CD4-positive, alpha-beta T cell treated with Interleukin-15 for 1 hour (primary cell): Measurements from ENCODE around the gene SIPA1L3.
"Not testable (repeated sequence)": the region's sequence is repeated elsewhere in the genome, so short reads cannot be mapped to it uniquely, and the experiment has no call there.

Experiments
- DNase-seq: peaks from one replicate; pipeline ENCODE4 v3.0.0-alpha.2; 2020

The SIPA1L3 gene

DNA sequence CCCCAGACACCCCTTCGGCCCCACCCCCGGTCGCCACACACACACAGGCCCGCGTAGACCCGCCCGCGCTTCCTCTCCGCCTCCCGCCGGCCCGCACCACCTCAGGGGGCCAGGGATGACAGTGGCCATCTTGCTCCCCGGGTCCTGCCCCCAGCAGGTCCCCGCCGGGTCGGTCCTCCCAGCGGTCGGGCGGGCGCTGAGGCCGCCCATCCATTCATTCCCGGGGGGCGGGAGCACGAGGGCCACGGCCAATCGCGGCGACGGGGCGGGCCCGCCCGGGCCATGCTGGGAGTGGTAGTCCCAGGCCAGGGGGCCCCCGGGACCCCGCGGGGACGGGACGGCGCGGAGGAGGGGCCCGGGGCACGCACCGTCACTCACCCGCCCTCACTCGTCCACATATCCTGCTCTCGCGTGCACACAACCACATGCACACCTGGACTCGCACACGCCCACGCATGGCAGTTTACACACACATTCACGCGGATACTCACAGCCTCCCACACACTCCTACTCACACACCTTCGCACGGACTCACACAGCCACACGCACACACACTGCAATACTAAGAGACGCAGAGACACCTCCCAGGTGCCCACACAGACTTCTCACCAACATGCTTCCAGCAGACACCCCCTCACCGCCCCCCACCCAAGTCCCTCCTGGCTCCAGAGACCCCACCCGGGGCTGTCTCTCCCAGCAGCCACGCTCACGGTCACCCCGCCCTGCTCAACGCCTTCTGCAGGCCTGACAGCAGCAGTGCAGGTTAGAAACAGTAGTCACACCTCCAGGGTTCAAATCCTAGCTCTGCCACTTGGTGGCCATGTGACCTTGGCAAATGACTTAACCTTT lies 317.2 kb downstream of the SIPA1L3 start, which contains the start of gene DPF1:
Gene DPF1, minus strand, starts transcription at position 209 of the 849 bp plus-strand sequence. Its CDS starts 80 bp downstream, at position 129.
- peak; percentile 45 for DNase-seq

DNA sequence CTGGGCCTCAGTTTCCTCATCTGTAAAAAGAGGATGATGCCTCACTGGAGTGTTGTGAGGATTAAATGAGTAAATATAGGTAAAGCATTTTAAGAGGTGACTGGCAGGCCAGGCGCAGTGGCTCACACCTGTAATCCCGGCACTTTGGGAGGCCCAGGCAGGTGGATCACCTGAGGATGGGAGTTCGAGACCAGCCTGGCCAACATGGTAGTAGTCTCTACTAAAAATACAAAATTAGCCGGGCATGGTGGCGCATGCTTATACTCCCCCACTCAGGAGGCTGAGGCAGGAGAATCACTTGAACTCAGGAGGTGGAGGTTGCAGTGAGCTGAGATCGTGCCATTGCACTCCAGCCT lies 317.8 kb downstream of the SIPA1L3 start:
- DNase-seq, result not testable (repeated sequence)

DNA sequence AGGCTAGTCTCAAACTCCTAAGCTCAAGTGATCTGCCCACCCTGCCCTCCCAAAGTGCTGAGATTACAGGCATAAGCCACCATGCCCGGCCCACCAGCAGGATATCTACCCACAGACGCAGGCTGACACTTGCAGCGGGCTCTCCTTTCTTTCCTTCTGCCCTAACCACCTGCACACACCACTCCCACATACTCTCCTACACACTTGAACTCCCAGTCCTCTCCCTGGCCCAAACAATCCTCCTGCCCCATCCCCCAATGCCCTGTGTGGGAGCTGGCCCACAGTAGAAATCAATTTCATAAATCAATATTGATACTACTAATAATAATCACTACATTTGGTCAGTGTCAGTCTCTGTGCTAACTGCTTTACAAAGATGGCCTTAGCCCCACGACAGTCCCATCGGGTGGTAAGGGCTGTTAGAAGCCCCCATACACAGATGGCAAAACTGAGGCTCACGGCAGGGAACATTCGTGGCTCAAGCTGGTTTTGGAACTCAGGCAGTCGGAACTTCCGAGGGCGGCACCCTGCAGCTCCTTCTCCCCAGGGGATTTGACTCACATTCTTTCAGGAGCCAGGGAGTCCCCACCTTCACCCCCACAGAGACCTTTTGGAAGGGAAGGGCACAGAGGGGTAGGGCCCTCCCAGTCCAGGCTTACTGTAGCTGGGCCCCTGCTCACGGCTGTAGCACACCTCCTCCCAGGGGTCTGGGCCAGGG lies 320.4 kb downstream of the SIPA1L3 start:
- no peak for DNase-seq

DNA sequence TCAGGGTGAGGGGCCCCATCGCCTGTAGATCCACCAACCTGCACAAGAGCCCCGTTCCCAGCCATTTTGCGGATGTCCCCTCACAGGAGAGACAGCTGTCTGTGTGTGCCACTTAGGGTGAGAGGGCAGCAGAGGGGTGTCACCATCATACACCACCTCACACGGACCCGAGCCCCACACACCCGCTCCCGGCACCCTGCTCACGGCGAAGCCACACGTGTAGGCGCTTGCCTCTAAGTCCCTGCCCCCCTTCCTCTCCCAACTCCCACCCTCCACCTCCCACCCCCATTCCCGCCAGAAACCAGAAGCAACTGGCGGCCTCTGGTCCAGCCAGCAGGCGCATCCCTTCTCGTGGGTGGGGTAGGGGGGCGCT lies 321.0 kb downstream of the SIPA1L3 start:
- DNase-seq, result no peak

DNA sequence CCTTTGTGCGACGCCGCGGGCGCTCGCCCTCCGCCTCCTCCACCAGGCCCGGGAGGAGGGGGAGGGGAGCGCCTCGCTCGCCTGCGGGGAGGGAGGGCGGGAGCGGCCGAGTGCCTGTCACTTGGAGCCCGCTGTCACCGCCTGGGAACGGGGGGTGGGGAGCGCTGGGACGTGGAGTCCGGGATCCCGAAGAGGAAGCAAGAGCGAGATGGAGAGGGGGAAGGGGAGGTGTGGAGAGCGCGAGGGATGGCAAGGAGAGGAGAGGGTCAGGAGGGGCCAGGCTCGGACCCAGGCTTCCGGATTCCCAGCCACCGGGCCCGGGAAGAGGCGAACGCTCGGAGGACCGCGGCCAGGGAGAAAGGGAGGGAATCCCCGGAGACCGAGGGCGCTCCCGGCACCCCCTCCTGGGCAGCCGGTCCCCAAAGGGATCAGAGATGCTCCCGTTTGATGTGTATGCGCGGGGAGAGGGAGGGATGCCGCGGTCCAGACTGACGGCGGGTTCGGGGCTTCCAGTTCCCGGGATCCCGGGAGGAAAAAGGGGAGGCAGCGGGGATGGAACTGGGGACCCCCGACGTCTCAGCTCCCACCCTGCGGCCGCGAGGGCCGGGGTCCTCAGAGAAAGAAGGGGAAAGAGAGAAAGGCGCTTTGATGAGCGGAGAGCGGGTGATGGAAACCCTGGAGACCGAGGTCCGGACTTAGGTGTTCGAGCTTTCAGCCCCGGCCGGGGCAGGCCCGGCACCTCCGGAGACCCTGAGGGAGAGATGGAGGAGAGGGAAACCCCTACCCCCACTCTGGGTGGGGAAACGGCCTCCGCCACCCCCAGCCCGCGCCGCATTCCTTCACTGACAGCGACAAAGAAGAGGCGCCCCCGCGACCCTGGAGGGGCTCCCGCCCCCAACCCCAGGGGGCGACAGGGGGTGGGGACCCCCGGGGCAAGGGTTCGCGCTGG lies 321.8 kb downstream of the SIPA1L3 start:
- no peak for DNase-seq

DNA sequence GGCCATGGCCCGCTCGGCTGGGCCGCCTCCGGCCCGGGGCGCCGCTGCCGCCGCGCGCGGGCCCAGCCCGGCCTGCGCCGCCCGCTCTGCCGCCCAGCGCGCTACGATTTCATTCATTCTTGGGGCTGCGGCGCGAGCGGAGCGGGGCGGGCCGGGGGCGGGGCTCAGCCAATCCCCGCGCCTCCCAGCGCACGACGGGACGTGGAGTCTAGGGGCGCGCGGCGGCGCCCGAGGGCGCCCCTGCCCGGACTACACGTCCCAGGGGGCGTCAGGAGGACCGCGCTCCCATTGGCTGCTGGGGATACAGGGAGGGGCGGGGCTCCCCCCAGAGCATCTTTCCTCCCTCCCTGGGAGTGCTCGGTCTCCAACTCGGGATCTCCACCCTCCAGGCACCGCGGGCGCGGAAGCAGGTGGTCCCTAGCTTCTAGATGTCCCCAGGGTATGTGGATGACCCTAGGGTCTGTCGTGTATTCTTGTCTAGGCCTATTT lies 322.6 kb downstream of the SIPA1L3 start:
- peak; percentile 73 for DNase-seq

DNA sequence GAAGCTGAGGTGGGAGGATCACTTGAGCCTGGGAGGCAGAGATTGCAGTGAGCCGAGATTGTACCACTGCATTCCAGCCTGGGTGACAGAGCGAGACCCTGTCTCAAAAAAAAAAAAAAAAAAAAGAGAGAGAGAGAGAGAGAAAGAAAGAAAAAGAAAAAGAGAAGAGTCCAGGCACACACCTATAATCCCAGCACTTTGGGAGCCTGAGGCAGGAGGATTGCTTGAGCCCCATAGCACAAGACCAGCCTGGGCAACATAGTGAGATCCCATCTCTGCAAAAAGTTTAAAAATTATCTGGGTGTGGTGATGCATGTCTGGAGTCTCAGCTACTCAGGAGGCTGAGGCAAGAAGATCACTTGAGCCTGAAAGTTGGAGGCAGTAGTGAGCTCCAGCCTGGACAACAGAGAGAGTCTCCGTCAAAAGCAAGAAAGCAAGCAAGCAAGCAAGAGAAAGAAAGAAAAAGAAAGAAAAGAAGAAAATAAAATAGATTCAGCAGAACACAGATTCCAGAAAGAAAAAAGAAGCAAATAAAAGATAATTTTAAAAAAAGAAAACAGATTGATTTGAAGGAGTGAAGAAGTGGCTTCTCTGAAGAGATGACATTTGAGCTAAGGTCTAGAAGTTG lies 323.6 kb downstream of the SIPA1L3 start:
- DNase-seq, result not testable (repeated sequence)

DNA sequence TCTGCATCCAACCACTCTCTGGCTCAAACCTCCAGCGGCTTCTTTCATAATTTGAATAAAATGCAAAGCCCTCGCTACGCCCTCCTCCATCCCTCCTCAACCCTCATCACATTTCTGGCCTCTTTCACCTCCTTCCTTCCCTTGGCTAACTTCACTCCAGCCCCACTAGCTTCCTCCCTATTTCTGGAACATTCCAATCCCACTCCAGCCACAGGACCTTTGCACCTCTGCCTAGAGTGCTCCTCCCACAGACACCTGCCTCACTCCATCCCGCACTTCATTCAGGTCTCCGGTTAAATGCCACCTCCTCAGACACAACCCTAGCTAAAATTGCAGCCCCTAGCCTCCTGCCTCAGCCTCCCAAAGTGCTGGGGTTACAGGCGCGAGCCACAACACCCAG lies 324.9 kb downstream of the SIPA1L3 start:
- no peak for DNase-seq

DNA sequence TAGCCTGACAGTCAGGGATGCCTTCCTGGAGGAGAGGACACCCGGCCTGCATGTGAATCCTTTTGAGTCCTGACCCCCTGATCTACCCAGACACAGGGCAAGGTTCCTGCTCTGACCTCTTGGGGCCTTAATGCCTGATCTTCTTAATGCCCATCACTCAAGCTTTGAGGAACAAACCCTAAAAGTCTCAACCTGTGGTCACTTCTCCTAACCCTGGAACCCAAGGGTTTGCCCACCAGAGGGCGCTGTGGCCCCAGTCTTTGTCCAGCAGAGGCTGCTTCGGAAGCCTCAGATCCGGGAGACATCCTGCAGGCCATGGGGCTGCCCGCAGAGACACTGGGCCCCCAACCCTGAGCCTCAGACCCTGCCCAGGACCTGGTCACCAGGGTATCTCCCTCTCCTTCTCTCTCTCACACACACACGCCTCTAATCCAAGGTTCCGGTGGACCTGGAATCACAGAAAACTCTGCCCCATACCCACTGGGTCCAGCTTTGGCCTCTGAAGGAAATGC lies 326.8 kb downstream of the SIPA1L3 start:
- DNase-seq, result peak; percentile 71

DNA sequence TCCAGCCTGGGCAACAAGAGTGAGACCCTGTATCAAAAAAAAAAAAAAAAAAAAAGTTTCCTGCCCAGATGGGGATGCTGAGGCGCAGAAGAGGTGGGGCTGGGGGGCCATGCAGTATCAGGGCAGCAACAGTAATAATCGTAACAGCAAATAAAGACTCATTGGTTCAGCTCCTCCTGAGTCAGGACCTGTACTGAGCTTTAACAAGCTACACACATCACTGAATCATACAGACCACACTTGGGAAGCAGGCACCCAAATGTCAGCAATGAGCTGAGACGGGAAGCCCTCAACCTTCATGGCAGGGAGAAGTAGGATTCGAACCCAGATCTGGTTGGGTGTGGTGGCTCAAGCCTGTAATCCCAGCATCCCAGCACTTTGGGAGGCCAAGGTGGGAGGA lies 327.6 kb downstream of the SIPA1L3 start:
- DNase-seq, result no peak

DNA sequence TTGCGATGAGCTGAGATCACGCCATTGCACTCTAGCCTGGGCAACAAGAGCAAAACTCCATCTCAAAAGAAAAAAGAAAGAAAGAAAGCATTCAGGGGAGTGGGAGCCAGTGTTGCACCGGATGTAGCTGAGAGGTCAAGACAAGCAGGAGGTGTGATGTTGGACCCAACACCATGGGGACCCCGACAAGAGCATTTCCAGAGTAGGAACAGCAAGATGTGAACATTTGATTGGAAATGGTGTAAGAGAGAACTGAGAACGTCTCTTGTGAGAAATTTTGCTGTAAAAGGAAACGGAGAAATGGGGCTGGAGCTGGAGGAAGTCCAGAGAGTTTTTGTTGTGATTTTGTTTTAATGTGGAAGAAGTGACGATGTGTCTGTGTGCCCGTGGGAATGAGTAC lies 332.8 kb downstream of the SIPA1L3 start:
- DNase-seq, result no peak

DNA sequence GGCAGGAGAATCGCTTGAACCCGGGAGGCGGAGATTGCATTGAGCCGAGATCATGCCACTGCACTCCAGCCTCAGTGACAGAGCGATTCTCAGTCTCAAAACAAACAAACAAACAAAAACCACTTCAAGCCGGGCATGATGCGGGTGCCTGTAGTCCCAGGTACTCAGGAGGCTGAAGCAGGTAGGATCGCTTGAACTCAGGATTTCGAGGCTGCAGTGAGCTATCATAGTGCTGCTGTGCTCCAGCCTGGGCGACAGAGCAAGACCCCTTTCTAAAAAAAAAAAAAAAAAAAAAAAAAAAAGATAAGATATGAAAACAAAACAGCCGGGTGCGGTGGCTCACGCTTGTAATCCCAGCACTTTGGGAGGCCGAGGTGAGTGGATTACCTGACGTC lies 336.3 kb downstream of the SIPA1L3 start:
- no peak for DNase-seq

DNA sequence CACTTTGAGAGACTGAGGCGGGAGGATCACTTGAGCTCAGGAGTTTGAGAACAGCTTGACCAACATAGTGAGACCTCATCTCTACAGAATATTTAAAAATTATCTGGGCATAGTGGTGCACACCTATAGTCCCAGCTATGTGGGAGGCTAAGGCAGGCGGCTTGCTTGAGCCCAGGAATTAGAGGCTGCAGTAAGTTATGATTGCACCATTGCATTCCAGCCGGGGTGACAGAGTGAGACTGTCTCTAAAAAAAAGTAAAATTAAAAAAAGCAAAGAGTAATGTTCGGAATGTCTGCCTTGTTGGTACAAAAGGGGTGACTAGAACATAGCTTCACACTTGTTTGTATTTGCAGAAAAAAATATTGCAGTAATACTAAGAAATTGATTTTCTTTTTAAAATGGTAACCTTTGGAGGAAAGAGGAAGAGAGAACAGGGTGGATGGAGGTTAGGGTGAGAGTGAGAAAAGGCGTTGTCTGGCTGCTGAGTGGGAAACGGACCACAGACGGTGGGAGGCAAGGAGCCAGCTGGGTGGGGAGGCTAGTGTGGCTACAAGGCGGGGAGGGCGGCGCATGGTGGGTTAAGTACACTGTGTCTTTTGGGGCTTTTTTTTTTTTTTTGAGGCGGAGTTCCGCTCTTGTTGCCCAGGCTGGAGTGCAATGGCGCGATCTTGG lies 339.0 kb downstream of the SIPA1L3 start:
- DNase-seq, result no peak

DNA sequence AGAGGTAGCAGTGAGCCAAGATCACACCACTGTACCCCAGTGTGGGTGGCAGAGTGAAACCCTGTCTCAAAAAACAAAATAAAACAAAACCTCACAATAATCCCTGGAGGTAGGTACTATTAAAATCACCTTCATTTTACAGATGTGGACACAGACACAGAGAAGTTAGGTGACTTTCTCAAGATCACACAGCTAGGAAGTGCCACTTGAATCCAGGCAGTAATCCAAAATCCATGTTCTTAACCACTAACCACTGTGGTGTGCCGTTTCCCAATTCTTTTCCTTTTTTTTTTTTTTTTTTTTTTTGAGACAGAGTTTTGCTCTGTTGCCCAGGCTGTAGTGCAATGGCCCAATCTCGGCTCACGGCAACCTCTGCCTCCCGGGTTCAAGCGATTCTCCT lies 340.1 kb downstream of the SIPA1L3 start:
- no peak for DNase-seq

DNA sequence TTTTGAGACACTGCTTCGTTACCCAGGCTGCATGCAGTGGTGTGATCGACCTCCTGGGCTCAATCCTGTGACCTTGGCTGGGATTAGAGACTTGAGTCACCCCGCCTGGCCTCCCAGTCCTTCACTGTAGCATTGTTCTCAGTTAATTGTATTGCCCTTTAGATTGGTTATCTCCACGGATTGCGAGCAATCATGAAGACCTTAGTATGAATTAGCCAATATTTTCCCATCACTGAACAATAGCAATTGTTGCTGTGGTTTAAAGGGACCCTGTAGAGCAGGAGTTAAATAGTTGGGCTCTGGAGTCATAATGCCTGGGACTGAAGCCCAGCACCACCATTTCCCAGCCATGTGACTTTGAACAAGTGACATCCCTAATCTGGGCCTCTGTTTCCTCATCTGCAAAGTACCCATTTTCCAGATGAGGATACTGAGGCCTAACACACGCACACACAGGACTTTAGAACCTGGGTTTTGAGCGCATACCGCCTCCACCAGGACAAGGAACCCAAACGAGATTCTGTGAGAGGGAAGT lies 340.8 kb downstream of the SIPA1L3 start:
- no peak for DNase-seq

DNA sequence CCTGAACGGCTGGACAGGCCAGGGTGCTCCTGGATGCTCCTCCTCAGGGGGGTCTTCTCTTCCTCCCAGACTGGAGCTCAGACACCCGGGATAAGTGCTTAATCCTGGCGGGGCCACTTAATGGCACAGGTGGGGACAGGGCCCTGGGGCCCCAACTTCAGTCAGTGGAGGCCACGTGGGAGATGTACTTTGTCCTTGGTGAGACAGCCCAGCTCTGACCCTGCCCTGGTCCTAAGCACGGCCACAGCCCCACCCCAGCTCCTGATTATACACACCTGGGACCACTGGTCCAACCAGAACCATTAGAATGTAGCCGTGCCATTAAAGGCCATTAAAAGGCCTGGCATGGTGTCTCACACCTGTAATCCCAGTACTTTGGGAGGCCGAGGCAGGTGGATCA lies 341.4 kb downstream of the SIPA1L3 start:
- DNase-seq, result no peak

DNA sequence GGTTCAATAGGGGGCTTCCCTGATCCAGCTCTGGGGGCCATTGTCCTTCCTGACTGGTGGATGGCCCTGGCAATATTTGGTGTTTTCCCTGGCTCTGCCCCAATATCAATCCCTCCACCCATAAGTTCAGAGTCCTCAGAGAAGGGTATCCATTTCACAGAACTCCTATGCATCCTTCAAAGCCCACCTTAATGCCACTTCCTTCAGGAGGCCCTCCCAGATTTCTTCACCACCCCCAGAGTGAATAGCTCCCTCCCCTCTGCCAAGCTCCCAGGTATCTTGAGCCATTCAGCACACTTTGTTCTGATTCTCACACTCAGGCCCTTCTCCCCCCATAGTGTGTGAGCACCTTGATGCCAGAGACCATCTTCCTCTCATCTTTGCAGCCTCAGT lies 343.4 kb downstream of the SIPA1L3 start:
- no peak for DNase-seq

DNA sequence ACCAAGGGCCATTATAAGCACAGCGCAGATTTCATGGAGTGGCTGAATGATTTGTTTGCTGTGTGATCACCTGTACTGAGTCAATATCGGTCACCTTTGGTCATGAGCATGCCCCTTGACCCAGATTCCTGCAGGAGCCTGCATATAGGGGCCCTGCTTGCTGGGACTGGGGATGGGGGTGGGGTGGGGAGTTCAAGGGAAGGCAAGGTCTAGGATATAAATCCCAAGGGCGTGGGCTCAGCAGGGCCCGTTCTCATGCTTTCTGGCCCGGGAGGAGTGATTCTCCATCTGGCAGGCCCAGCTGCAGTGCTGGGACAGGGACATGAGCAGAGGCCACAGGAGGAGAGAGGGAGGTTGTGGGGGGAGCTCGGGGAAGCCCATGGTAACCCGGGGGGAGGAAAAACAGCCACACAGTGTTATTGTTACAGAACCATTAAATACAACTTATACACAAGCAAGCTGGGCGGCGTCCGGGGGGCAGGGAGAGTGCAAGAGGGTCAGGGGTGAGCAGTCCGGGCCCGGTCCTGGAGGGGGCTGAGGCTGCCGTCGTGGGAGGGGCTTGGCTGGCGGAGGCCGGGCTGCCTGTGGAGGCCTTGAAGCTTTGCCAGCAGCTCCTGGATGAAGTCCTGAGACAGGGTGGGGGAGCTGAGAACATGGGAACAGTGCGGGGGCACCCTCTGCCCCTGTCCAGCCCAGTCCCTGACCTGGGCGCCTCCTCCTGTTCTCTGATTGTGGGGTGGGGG lies 344.0 kb downstream of the SIPA1L3 start:
- DNase-seq, result no peak

DNA sequence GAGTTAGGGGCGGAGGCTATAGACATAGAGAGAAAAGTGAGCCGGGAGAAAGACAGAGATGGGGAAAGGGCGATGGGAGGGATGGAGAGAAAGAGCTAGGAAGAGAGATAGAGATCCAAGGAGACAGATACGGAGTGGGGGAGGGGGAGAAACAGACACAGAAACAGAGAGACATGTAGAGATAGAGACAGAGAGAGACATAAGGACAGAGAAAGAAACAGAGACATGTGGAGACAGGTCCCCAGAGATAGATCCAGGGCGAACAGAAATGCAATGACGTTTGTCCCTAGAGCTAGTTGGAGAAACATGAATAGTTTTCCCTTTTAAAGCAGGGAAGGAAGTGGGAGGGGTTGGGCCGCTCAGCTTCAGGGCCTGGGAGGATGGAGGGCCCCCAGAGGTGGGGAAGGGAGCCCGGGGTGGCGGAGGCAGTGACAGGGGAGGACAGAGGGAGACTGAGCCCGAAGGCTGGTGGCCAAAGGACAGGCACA lies 344.6 kb downstream of the SIPA1L3 start:
- no peak for DNase-seq

DNA sequence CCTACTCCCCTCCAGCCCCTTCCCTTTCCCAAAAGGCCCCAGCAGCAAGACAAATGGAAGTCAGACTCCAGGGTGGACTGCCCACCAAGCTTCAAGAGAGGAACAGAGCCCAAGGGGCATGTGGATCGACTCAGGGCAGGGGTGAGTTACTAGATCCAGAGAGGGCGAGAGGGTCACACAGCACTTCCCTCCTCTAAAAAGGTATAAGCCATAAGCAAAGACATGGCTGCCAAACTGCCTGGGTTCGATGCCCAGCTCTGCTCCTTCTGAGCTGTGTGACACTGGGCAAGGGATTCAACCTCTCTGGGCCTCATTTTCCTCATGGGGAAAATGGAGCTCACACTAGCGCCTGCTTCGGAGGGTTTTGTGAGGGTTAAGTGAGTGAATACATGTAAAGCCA lies 345.4 kb downstream of the SIPA1L3 start:
- no peak for DNase-seq
